DMS153 (cell line): ENCODE measurements around the gene IFNB1.

ENCODE experiments used
- DNase-seq: peaks from one replicate; lab custom pipeline; 2025; lab: John Stamatoyannopoulos, UW

IFNB1 gene

GRCh38 chr9:21077781-21078180 is at the start of gene IFNB1:
Gene IFNB1, minus strand, starts transcription at chr9:21077942. Its CDS starts 73 bp downstream, at chr9:21077869.
- DNase-seq, result no peak

GRCh38 chr9:21121595-21122251 is 44.0 kb upstream of the IFNB1 start:
- DNase-seq, result no peak

- no peak for DNase-seq
These were observed 43.3 kb upstream of the IFNB1 start for GRCh38 chr9:21121079-21121478.

DNA sequence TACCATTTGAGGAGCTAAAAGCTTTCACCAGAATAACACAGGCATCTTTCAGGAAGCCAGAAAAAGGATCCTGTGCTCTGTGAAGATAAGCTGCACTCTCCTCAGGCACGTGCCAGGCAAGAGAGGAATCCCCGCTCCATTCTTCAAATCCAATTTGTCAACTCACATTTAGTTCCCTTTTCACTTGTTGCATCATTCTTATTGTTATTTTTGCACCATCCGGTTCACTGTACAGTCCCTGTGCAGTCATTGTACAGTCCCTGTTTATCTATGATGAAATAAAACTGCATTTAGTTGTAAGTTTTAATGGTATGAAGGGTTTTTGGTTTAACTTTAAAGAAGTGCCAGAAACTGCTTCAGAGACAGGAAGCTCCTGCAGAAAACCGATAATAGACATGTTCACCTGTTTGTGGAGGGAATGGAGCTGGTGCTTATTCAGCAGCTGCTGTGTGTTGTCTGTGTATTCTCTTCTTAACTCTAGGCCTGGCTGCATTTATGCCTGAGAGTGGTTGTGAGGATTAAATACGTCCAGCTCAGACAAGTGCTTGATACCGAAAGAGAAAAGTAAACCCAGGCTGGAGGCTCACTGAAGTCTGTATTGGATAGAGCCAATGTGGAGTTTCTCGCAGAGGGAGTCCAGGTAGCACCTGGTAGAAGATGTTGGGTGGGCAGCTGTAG is 41.5 kb upstream of the IFNB1 start:
- DNase-seq, result peak; percentile 73

GRCh38 chr9:21114311-21114710 is 36.6 kb upstream of the IFNB1 start:
- no peak for DNase-seq

DNA sequence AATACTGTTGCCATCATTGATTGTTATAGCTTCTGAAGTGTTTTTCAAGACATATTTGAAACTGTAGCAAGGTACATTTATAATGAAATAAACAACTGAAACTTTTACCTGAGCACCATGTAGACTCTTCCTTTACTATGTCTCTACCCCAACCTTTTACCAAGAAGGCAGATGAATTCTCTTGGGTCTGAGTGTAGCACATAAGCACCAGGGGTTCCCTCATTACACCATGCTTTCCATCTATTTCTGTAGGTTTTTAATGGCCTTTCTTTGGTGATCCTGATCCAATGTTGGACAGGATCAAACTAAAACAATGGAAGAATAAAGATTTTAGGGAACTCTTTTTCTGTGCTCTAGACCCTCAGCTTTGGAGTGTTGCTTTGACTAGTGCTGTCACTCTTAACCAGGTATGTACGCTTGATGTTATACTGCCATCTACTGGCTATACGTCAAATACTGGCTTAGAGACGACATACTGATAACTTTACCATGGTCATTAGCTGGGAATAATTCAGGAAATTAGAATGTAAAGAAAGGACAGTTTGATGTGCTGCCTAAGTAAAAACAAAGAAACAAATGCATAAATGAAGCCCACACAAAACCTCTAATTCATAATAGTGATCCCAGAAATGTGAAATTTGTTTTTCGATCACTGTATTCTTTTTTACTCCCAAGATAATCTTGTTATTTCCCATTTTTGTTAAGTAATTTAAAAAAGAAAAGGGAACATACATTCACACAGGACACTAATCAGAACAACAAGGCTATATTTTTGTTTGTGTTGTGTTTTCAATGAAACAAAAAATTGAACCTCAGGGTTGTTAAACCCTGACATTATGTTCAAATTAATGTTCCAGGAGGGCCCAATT is 33.2 kb upstream of the IFNB1 start:
- DNase-seq, result peak; percentile 43

DNA sequence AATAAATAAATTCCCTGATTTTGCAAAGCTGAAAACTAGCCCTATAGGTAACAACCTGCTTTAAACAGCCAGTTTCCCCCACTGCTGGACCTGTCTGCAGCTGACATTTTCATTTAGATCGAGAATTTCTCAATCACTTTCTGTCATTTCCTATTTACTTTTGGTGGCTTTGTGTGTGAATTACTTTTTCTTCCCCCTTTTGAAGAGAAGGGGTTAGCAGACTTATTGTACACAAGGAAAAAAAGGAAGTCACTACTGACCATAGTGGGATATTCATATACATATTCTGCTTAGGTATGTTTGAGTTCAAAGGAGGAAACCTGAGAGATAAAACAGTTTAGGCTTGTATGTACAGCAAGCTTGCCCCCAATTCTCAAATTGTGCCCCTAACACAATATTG is 27.0 kb upstream of the IFNB1 start:
- no peak for DNase-seq

GRCh38 chr9:21102305-21102704 is 24.6 kb upstream of the IFNB1 start:
- DNase-seq, result no peak

DNA sequence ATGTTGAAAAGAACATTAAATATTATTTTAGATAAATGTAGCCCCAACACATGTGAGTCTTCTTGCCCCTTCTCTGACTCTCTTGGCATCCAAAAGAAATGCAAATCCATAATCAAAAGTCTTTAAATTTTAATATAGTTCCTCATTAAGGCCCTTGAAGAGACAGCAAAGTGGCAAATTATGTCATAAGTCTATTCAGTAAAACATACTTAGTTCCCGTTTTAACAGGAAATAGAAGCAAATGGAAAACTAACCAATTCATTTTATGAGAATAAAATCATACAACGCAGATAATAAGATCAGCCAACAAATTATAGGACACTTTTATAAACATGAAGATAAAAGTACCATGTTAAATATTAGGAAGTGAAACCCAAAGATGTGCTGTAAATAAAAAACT is 20.1 kb upstream of the IFNB1 start:
- DNase-seq, result no peak

DNA sequence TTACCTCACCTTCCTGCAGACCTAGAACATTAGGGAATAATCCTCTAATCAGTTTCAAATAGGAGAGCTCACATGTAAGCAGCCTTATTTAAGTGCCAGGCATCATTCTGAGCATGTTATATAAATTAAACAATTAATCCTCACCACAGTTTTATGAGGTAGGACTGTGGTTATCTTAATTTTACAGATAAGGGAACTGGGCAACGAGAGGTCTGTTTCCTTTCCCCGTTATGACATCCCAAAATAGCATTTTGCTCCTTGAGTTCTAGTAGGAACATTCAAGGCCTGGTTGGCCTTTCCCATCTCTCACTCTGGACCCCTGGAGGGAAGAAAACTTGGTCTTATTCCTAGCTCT is 19.1 kb upstream of the IFNB1 start:
- no peak for DNase-seq

- DNase-seq, result peak; percentile 49
These were observed 18.6 kb upstream of the IFNB1 start for GRCh38 chr9:21096172-21096900.

- DNase-seq, result no peak
These were observed 17.8 kb upstream of the IFNB1 start for GRCh38 chr9:21095561-21095960.

DNA sequence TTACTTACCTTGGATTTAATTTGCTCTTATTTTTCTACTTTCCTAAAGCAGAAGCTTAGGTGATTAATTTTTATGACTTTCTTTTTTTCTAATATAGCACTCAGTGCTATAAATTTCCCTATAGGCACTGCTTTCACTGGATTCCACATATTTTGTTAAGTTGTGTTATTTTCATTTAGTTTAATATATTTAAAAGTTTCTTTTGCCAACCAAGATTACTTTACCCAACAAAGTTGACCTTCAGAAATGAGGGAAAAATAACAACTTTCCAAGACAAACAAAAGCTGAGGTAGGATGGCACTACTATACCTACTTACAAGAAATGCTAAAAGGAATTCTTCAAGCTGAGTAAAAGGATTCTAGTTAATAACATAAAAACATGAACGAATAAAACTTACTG is 8.8 kb upstream of the IFNB1 start:
- DNase-seq, result no peak

- no peak for DNase-seq
These were observed 7.3 kb upstream of the IFNB1 start for GRCh38 chr9:21085005-21085404.

DNA sequence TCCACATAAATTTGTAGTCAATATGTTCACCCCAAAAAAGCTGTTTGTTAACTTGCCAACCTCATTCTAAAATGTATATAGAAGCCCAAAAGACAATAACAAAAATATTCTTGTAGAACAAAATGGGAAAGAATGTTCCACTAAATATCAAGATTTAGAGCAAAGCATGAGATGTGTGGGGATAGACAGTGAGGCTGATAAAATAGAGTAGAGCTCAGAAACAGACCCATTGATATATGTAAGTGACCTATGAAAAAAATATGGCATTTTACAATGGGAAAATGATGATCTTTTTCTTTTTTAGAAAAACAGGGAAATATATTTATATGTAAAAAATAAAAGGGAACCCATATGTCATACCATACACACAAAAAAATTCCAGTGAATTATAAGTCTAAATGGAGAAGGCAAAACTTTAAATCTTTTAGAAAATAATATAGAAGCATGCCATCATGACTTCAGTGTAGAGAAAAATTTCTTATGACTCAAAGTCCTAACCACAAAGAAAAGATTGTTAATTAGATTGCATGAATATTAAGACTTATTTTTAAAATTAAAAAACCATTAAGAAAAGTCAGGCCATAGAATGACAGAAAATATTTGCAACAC is 6.6 kb upstream of the IFNB1 start:
- no peak for DNase-seq

DNA sequence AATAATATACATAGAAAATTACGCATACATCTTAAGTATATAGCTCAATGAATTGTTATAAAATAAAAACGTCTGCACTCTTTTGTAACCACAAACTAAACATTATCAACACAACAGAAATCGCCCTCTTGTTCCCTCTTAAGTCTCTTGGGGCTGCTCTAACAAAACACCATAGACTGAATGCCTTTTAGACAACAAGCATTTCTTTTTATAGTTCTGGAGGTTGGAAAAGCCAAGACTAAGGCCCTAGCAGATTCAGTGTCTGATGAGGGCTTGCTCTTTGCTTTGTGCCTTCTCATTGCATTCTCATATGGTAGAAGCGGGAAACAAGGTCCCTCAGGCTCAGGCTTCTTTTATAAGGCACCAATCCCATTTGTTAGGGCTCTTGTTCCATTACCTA is 4.9 kb upstream of the IFNB1 start:
- no peak for DNase-seq

- DNase-seq, result no peak
These were observed 4.3 kb upstream of the IFNB1 start for GRCh38 chr9:21081999-21082398.

- DNase-seq, result no peak
These were observed 3.7 kb upstream of the IFNB1 start for GRCh38 chr9:21081451-21081850.

DNA sequence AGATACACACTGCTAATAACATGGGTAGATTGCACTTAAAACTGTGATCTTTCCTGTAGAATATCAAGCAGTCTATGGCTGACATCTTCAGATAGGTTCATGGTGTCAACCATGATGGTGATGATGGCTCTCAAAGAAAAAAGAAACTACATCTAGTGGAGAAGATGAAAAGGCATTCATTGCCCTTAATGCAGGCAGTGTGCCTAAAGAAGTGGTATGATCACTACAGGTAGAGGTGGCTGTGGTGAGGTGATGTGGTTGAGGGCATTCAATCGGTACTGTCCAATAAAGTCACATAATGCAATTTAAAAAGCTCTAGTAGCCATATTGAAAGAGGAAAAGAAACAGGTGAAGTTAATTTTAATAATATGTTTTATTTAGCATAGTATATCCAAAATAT is 3.1 kb upstream of the IFNB1 start:
- no peak for DNase-seq

GRCh38 chr9:21078702-21079101 is 960 bp upstream of the IFNB1 start:
- no peak for DNase-seq

GRCh38 chr9:21075484-21075883 is 2.3 kb downstream of the IFNB1 start:
- no peak for DNase-seq

DNA sequence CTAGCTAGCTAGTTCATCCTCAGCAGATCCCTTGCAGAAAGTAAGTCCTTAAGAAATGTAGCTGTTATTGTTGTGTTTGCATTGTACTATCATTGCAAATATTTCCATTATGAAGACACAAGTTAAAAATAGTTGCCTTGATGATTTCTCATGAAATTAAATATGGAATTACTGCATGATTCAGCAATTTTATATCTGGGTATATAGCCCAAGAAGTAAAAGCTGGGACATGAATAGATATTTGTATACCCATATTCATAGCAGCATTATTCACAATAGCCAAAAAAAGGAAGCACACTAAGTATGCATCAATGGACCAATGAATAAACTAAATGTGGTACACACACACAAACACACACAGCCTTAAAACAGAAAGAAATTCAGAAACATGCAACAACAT is 6.8 kb downstream of the IFNB1 start:
- no peak for DNase-seq
